Measurements from ENCODE around the gene LOX. TPM values are rescaled to one million over a fixed set of nuclear protein-coding genes. Genes with fewer than 3 reads are reported as not detected.

LOX gene
- total RNA-seq, 2 experiments from 2014 or later: not detected

GRCh38 chr5:122089096-122090013, 11.3 kb upstream of the LOX start:
- no peak for ATAC-seq
- DNase-seq: no peak
- Mint-ChIP-seq H3K27me3 (no peaks in the 10 kb centered on the region), H3K4me3 (no peak overlapping the region), H3K4me1 (ENCODE audit: low read depth) (no peaks in the 10 kb centered on the region), H3K36me3 (ENCODE audit: low read depth) (no peaks in the 10 kb centered on the region), H3K27ac (no peak overlapping the region), H3K9me3 (no peaks in the 10 kb centered on the region)
- TF ChIP-seq, protein P1, sequence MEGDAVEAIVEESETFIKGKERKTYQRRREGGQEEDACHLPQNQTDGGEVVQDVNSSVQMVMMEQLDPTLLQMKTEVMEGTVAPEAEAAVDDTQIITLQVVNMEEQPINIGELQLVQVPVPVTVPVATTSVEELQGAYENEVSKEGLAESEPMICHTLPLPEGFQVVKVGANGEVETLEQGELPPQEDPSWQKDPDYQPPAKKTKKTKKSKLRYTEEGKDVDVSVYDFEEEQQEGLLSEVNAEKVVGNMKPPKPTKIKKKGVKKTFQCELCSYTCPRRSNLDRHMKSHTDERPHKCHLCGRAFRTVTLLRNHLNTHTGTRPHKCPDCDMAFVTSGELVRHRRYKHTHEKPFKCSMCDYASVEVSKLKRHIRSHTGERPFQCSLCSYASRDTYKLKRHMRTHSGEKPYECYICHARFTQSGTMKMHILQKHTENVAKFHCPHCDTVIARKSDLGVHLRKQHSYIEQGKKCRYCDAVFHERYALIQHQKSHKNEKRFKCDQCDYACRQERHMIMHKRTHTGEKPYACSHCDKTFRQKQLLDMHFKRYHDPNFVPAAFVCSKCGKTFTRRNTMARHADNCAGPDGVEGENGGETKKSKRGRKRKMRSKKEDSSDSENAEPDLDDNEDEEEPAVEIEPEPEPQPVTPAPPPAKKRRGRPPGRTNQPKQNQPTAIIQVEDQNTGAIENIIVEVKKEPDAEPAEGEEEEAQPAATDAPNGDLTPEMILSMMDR (IDR thresholded peaks at IDR 0.05): no peak
- CTCF ChIA-PET: no interaction called here
- intact Hi-C loops (cut with micrococcal nuclease): no loop called here
- POLR2A ChIA-PET: no interaction called here

DNA sequence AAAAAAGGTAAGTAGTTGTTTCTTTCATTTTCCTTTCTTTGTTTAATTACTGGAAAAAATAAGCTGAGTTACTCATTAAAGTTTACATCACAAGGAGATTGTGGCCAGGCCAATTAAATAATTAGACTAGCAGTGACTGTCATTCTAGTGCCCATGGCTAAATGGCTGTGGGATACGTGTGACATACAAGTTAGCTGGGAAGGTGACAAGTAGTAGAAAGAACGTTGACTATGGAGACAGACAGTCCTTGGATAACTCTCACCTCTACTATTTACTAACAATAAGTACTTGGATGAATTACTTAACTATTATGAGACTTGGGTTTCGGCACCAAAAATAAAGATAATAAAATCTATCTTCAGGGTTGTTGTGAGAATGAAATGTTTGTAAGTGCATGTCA, 7.0 kb upstream of the LOX start:
- TF ChIP-seq, protein P1 (IDR thresholded peaks at IDR 0.05): no peak
- DNase-seq (no peak), ATAC-seq (no peak)
- ChIA-PET POLR2A (no interaction called here), CTCF (interaction anchor here (1.0 to 2.4 kb wide), 2 partner anchors 9 to 119 kb away, joined by 3 to 8 read pairs; no protein-coding TSS in a partner anchor)
- Mint-ChIP-seq H3K36me3 (ENCODE audit: low read depth) (no peaks in the 10 kb centered on the region), H3K4me3 (no peak overlapping the region), H3K27me3 (peaks cover 7% of the 10 kb centered on the region), H3K27ac (no peak overlapping the region), H3K9me3 (no peaks in the 10 kb centered on the region), H3K4me1 (ENCODE audit: low read depth) (no peaks in the 10 kb centered on the region)
- intact Hi-C loops (cut with micrococcal nuclease): no loop called here

GRCh38 chr5:122083535-122083934, 5.5 kb upstream of the LOX start:
- intact Hi-C loops (cut with micrococcal nuclease): no loop called here
- POLR2A ChIA-PET: interaction anchor here (0.6 kb wide), 1 partner anchor 59 kb away, joined by 3 read pairs; no protein-coding TSS in a partner anchor
- Mint-ChIP-seq H3K27ac (no peak overlapping the region), H3K36me3 (ENCODE audit: low read depth) (no peaks in the 10 kb centered on the region), H3K4me3 (no peak overlapping the region), H3K27me3 (peaks cover 21% of the 10 kb centered on the region), H3K9me3 (no peaks in the 10 kb centered on the region), H3K4me1 (ENCODE audit: low read depth) (no peaks in the 10 kb centered on the region)
- CTCF ChIA-PET: no interaction called here
- TF ChIP-seq, protein P1 (IDR thresholded peaks at IDR 0.05): no peak
- ATAC-seq (no peak), DNase-seq (no peak)

- Mint-ChIP-seq H3K27ac (no peak overlapping the region), H3K36me3 (ENCODE audit: low read depth) (no peaks in the 10 kb centered on the region), H3K4me3 (no peak overlapping the region), H3K9me3 (no peaks in the 10 kb centered on the region), H3K4me1 (ENCODE audit: low read depth) (peaks cover 15% of the 10 kb centered on the region), H3K27me3 (peaks cover 37% of the 10 kb centered on the region)
- ATAC-seq (no peak), DNase-seq (no peak)
- ChIA-PET CTCF (no interaction called here), POLR2A (no interaction called here)
- TF ChIP-seq, protein P1 (IDR thresholded peaks at IDR 0.05): no peak
- intact Hi-C loops (cut with micrococcal nuclease): no loop called here
These were observed 3.5 kb upstream of the LOX start for GRCh38 chr5:122081541-122081940.

Measured in activated CD8-positive, alpha-beta T cell treated with anti-CD3 and anti-CD28 coated beads for 36 hours (primary cell).